ENCODE results near the gene FGA.

The FGA gene

GRCh38 chr4:154578919-154579318, 11.6 kb downstream of the FGA start:
- FAIRE-seq, result no peak

- no peak for FAIRE-seq
These were observed 13.2 kb downstream of the FGA start for GRCh38 chr4:154577324-154577723.

- no peak for FAIRE-seq
These were observed 16.2 kb downstream of the FGA start for GRCh38 chr4:154574311-154574710.

GRCh38 chr4:154573190-154573870, 17.2 kb downstream of the FGA start:
- FAIRE-seq, result no peak

GRCh38 chr4:154569584-154569983, 21.0 kb downstream of the FGA start:
- no peak for FAIRE-seq

GRCh38 chr4:154569028-154569427, 21.5 kb downstream of the FGA start:
- FAIRE-seq, result no peak

- FAIRE-seq, result no peak
These were observed 23.8 kb downstream of the FGA start for GRCh38 chr4:154566639-154567204.

- no peak for FAIRE-seq
These were observed 24.8 kb downstream of the FGA start for GRCh38 chr4:154565704-154566103.

GRCh38 chr4:154564311-154564710, 26.2 kb downstream of the FGA start:
- FAIRE-seq, result no peak

GRCh38 chr4:154562697-154563254, 27.8 kb downstream of the FGA start, which contains the start of gene FGB:
TSS of gene FGB (plus strand) at chr4:154563011. CDS start at chr4:154563019, 8 bp downstream.
- FAIRE-seq, result peak; percentile 13

GRCh38 chr4:154560824-154561231, 29.7 kb downstream of the FGA start:
- no peak for FAIRE-seq

- FAIRE-seq, result no peak
These were observed 30.1 kb downstream of the FGA start for GRCh38 chr4:154560419-154560801.

GRCh38 chr4:154559494-154560418, 30.8 kb downstream of the FGA start:
- FAIRE-seq, result peak; percentile 49

GRCh38 chr4:154559141-154559493, 31.4 kb downstream of the FGA start:
- no peak for FAIRE-seq

- peak; percentile 95 for FAIRE-seq
These were observed 38.5 kb downstream of the FGA start for GRCh38 chr4:154551872-154552686.

GRCh38 chr4:154549894-154550790, 40.4 kb downstream of the FGA start, which contains the start of gene PLRG1:
TSS of gene PLRG1 (minus strand) at chr4:154550400. CDS start at chr4:154550308, 92 bp downstream.
- FAIRE-seq, result peak; percentile 95

GRCh38 chr4:154545689-154546088, 44.9 kb downstream of the FGA start:
- no peak for FAIRE-seq

GRCh38 chr4:154542271-154542879, 48.2 kb downstream of the FGA start:
- no peak for FAIRE-seq
